Osteocyte (in vitro differentiated cells): ENCODE results near the gene MYCBPAP. TPM values are rescaled to one million over a fixed set of nuclear protein-coding genes. Genes with fewer than 3 reads are reported as not detected.

Source experiments
- DNase-seq: peaks from one replicate; pipeline ENCODE4 v3.0.0; 2021; ENCODE audit warnings: mixed read lengths; ENCODE audit not compliant: unreplicated experiment; ENCODE audit errors: extremely low spot score
- H3K27ac Mint-ChIP-seq: one replicate; pipeline ENCODE4 v1.8.0; 2021; ENCODE audit warnings: mild to moderate bottlenecking, mixed read lengths; ENCODE audit not compliant: unreplicated experiment
- H3K27me3 Mint-ChIP-seq: one replicate; pipeline ENCODE4 v1.8.0; 2021; ENCODE audit warnings: mixed read lengths; ENCODE audit not compliant: unreplicated experiment
- H3K36me3 Mint-ChIP-seq: one replicate; pipeline ENCODE4 v1.8.0; 2021; ENCODE audit warnings: mixed read lengths; ENCODE audit not compliant: unreplicated experiment
- H3K4me1 Mint-ChIP-seq: one replicate; pipeline ENCODE4 v1.8.0; 2021; ENCODE audit warnings: mixed read lengths; ENCODE audit not compliant: unreplicated experiment
- H3K4me3 Mint-ChIP-seq: one replicate; pipeline ENCODE4 v1.8.0; 2021; ENCODE audit warnings: mild to moderate bottlenecking, moderate library complexity, mixed read lengths; ENCODE audit not compliant: unreplicated experiment
- H3K9me3 Mint-ChIP-seq: one replicate; pipeline ENCODE4 v1.8.0; 2021; ENCODE audit warnings: mixed read lengths; ENCODE audit not compliant: unreplicated experiment
- CTCF ChIP-seq: fragments of 200-600 bp; sonication (generic); IDR thresholded peaks from 2 replicates; pipeline ENCODE4 v1.5.0; 2021; ENCODE audit warnings: antibody characterized with exemption, mild to moderate bottlenecking, moderate library complexity
- total RNA-seq: library from RNA; stranded (reverse); gene quantifications from 2 replicates; pipeline ENCODE4 v1.2.1, GENCODE V29; 2021

Gene MYCBPAP
- total RNA-seq, 1 donor from 2014 or later: 0.46 TPM

GRCh38 chr17:50556803-50557202 is 48.6 kb downstream of the MYCBPAP start:
- TF ChIP-seq CTCF: no peak
- H3K4me3 Mint-ChIP-seq: no peak overlapping the region
- peaks cover 16% of the 10 kb centered on the region for H3K4me1 Mint-ChIP-seq
- no peak overlapping the region for H3K27ac Mint-ChIP-seq
- peaks cover 24% of the 10 kb centered on the region for H3K27me3 Mint-ChIP-seq
- DNase-seq: no peak
- no peaks in the 10 kb centered on the region for H3K9me3 Mint-ChIP-seq
- H3K36me3 Mint-ChIP-seq: peaks cover 6% of the 10 kb centered on the region

GRCh38 chr17:50557630-50558029 is 49.4 kb downstream of the MYCBPAP start:
- Mint-ChIP-seq H3K4me3 (no peak overlapping the region), H3K9me3 (no peaks in the 10 kb centered on the region), H3K27me3 (peaks cover 30% of the 10 kb centered on the region), H3K27ac (no peak overlapping the region), H3K4me1 (peaks cover 21% of the 10 kb centered on the region), H3K36me3 (peaks cover 3% of the 10 kb centered on the region)
- DNase-seq: no peak
- TF ChIP-seq CTCF: no peak

GRCh38 chr17:50558091-50558490 is 49.9 kb downstream of the MYCBPAP start:
- H3K4me1 Mint-ChIP-seq: peaks cover 21% of the 10 kb centered on the region
- no peak for TF ChIP-seq CTCF
- no peak for DNase-seq
- peaks cover 33% of the 10 kb centered on the region for H3K27me3 Mint-ChIP-seq
- peaks cover 3% of the 10 kb centered on the region for H3K36me3 Mint-ChIP-seq
- no peak overlapping the region for H3K4me3 Mint-ChIP-seq
- H3K27ac Mint-ChIP-seq: no peak overlapping the region
- H3K9me3 Mint-ChIP-seq: no peaks in the 10 kb centered on the region

- Mint-ChIP-seq H3K4me1 (peaks cover 21% of the 10 kb centered on the region), H3K4me3 (no peak overlapping the region), H3K27ac (no peak overlapping the region), H3K9me3 (no peaks in the 10 kb centered on the region), H3K27me3 (peaks cover 37% of the 10 kb centered on the region), H3K36me3 (peaks cover 3% of the 10 kb centered on the region)
- no peak for TF ChIP-seq CTCF
- no peak for DNase-seq
Measured at GRCh38 chr17:50558581-50558940, 50.3 kb downstream of the MYCBPAP start.

GRCh38 chr17:50558941-50559614 is 50.8 kb downstream of the MYCBPAP start:
- H3K36me3 Mint-ChIP-seq: peaks cover 3% of the 10 kb centered on the region
- H3K4me1 Mint-ChIP-seq: peaks cover 23% of the 10 kb centered on the region
- no peak overlapping the region for H3K27ac Mint-ChIP-seq
- peaks cover 42% of the 10 kb centered on the region for H3K27me3 Mint-ChIP-seq
- TF ChIP-seq CTCF: no peak
- DNase-seq: no peak
- no peak overlapping the region for H3K4me3 Mint-ChIP-seq
- H3K9me3 Mint-ChIP-seq: no peaks in the 10 kb centered on the region
